Keratinocyte (primary cell): ENCODE results near the gene RNF152.

Experiments
- CTCF ChIP-seq, 3 experiments: IDR thresholded peaks in 1 of 3; conservative IDR thresholded peaks in 1 of 3; optimal IDR thresholded peaks in 1 of 3; 2 replicates in 2 of 3; 3 replicates in 1 of 3; pipeline versions ENCODE3 to v1.5.1; 2011; ENCODE audit warnings: low read length in 3 of 3, mild to moderate bottlenecking in 3 of 3, moderate library complexity in 2 of 3, control low read depth in 1 of 3, inconsistent platforms in 1 of 3; ENCODE audit not compliant: insufficient read depth in 2 of 3; ENCODE audit errors: extremely low read depth in 1 of 3
- EZH2 ChIP-seq: IDR thresholded peaks from one replicate; pipeline ENCODE4 v1.6.1; 2012; ENCODE audit warnings: inconsistent platforms, mild to moderate bottlenecking, low read length, moderate library complexity

- TF ChIP-seq CTCF (optimal IDR thresholded peaks at IDR 0.05 in 1 of 3, IDR thresholded peaks at IDR 0.05 in 1 of 3, conservative IDR thresholded peaks at IDR 0.05 in 1 of 3; ENCODE audit: extremely low read depth in 1 of 3, insufficient read depth in 2 of 3, low read length in 3 of 3) = no peak
- TF ChIP-seq EZH2 = no peak
Measured at GRCh38 chr18:61829108-61829507, 63.7 kb downstream of the RNF152 start.
